ENCODE data around the gene PKIG. TPM values are rescaled to one million over a fixed set of nuclear protein-coding genes. Genes with fewer than 3 reads are reported as not detected.

Gene PKIG
- total and polyA plus RNA-seq, 10 of the 15 experiments (the other 5 are each of a cell fraction or from before 2014, with no cell fraction given): 5.7 to 82.3 (median 39.7) TPM

DNA sequence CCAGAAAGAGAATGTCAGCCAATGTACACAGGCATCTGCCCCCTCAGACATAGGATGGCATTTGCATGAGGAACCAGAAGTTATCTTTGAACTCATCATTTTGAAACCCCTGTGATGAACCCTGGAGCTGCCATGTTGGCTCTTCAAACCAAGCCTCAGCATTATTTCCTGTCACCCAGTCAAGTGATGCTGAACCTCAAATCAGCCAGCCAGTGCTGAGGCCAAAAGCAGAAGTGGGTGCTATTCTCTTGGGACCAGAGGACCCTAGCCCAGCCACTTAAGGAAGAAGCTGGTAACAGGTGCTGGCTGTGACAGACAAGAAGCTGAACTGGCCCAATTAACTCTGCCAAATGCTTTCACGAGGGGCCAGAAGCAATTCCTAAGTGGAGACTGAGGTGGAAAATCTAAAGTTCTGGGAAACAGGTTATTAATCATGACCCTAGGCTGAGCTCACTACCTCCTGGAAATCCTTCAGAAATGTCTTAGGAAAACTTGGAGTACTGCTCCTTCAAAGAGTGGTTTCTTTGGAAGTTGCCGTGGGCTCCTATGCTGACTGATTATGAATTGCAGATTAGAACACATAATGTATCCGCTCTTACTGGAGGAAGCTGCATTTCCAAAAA lies 4.0 kb downstream of the PKIG start (continued):
- TF ChIP-seq EGR1 (IDR thresholded peaks at IDR 0.05; ENCODE audit: borderline replicate concordance in 1 of 2, low read depth in 2 of 2, low read length in 2 of 2) (no peak), BHLHE40 (IDR thresholded peaks at IDR 0.05; ENCODE audit: borderline replicate concordance in 1 of 2, low read depth in 2 of 2, low read length in 1 of 2) (peak; percentile 70 to 71; a peak in 3 of 4 replicates), STAT3 (IDR thresholded peaks at IDR 0.05; ENCODE audit: low read depth, low read length) (no peak), CHD4 (IDR thresholded peaks at IDR 0.05) (no peak), IRF4 (IDR thresholded peaks at IDR 0.05; ENCODE audit: low read depth, low read length) (no peak), ESRRA (IDR thresholded peaks at IDR 0.05; ENCODE audit: low read length) (no peak), GABPA (IDR thresholded peaks at IDR 0.05; ENCODE audit: low read depth) (no peak), KDM1A (IDR thresholded peaks at IDR 0.05; ENCODE audit: borderline replicate concordance) (no peak), FOXK2 (IDR thresholded peaks at IDR 0.05) (no peak), BACH1 (IDR thresholded peaks at IDR 0.05; ENCODE audit: borderline replicate concordance) (peak; percentile 67; the same call in 1 of the 2 replicates), POU2F2 (IDR thresholded peaks at IDR 0.05; ENCODE audit: borderline replicate concordance, low read depth, low read length) (peak; percentile 89; the same call in 2 of the 3 replicates), RBBP5 (conservative IDR thresholded peaks at IDR 0.05) (no peak), SMAD5 (IDR thresholded peaks at IDR 0.05; ENCODE audit: low read depth) (no peak), NRF1 (conservative IDR thresholded peaks at IDR 0.05; ENCODE audit: low read depth, low read length) (no peak), TARDBP (IDR thresholded peaks at IDR 0.05; ENCODE audit: borderline replicate concordance) (no peak), MYC (IDR thresholded peaks at IDR 0.05; ENCODE audit: insufficient read depth, insufficient read length, insufficient replicate concordance, low read length, severe bottlenecking) (no peak), FOXM1 (IDR thresholded peaks at IDR 0.05; ENCODE audit: low read depth, low read length) (no peak), ETV6 (conservative IDR thresholded peaks at IDR 0.05 in 1 of 2, IDR thresholded peaks at IDR 0.05 in 1 of 2; ENCODE audit: borderline replicate concordance in 1 of 2, low read depth in 1 of 2) (no peak), GATAD2B (conservative IDR thresholded peaks at IDR 0.05; ENCODE audit: low read depth) (peak; percentile 78), TAF1 (IDR thresholded peaks at IDR 0.05; ENCODE audit: borderline replicate concordance, low read depth, low read length) (no peak), SMC3 (IDR thresholded peaks at IDR 0.05; ENCODE audit: borderline replicate concordance, low read length) (no peak), CBX5 (IDR thresholded peaks at IDR 0.05; ENCODE audit: low read depth) (no peak)
- TF ChIP-seq, protein P1, sequence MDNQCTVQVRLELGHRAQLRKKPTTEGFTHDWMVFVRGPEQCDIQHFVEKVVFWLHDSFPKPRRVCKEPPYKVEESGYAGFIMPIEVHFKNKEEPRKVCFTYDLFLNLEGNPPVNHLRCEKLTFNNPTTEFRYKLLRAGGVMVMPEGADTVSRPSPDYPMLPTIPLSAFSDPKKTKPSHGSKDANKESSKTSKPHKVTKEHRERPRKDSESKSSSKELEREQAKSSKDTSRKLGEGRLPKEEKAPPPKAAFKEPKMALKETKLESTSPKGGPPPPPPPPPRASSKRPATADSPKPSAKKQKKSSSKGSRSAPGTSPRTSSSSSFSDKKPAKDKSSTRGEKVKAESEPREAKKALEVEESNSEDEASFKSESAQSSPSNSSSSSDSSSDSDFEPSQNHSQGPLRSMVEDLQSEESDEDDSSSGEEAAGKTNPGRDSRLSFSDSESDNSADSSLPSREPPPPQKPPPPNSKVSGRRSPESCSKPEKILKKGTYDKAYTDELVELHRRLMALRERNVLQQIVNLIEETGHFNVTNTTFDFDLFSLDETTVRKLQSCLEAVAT (IDR thresholded peaks at IDR 0.05): peak; percentile 44
- TF ChIP-seq, protein P2, sequence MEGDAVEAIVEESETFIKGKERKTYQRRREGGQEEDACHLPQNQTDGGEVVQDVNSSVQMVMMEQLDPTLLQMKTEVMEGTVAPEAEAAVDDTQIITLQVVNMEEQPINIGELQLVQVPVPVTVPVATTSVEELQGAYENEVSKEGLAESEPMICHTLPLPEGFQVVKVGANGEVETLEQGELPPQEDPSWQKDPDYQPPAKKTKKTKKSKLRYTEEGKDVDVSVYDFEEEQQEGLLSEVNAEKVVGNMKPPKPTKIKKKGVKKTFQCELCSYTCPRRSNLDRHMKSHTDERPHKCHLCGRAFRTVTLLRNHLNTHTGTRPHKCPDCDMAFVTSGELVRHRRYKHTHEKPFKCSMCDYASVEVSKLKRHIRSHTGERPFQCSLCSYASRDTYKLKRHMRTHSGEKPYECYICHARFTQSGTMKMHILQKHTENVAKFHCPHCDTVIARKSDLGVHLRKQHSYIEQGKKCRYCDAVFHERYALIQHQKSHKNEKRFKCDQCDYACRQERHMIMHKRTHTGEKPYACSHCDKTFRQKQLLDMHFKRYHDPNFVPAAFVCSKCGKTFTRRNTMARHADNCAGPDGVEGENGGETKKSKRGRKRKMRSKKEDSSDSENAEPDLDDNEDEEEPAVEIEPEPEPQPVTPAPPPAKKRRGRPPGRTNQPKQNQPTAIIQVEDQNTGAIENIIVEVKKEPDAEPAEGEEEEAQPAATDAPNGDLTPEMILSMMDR (IDR thresholded peaks at IDR 0.05 in 2 of 3, conservative IDR thresholded peaks at IDR 0.05 in 1 of 3; ENCODE audit: control insufficient read depth in 2 of 3, extremely low read depth in 1 of 3, insufficient read depth in 1 of 3, low read depth in 3 of 3, low read length in 3 of 3): no peak
- TF ChIP-seq, protein P3, sequence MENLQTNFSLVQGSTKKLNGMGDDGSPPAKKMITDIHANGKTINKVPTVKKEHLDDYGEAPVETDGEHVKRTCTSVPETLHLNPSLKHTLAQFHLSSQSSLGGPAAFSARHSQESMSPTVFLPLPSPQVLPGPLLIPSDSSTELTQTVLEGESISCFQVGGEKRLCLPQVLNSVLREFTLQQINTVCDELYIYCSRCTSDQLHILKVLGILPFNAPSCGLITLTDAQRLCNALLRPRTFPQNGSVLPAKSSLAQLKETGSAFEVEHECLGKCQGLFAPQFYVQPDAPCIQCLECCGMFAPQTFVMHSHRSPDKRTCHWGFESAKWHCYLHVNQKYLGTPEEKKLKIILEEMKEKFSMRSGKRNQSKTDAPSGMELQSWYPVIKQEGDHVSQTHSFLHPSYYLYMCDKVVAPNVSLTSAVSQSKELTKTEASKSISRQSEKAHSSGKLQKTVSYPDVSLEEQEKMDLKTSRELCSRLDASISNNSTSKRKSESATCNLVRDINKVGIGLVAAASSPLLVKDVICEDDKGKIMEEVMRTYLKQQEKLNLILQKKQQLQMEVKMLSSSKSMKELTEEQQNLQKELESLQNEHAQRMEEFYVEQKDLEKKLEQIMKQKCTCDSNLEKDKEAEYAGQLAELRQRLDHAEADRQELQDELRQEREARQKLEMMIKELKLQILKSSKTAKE (IDR thresholded peaks at IDR 0.05; ENCODE audit: low read depth, poor library complexity, severe bottlenecking): peak; percentile 83
- TF ChIP-seq, protein P4, sequence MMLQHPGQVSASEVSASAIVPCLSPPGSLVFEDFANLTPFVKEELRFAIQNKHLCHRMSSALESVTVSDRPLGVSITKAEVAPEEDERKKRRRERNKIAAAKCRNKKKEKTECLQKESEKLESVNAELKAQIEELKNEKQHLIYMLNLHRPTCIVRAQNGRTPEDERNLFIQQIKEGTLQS (IDR thresholded peaks at IDR 0.05; ENCODE audit: borderline replicate concordance, extremely low read depth, low read depth, low read length): no peak
